Measurements from ENCODE around the gene SLC28A3. TPM values are rescaled to one million over a fixed set of nuclear protein-coding genes. Genes with fewer than 3 reads are reported as not detected.

The SLC28A3 gene
- total and polyA plus RNA-seq, 2 of the 8 experiments (the other 6 are each of a cell fraction or from before 2014, with no cell fraction given): 0.02 TPM; not detected in 1

GRCh38 chr9:84343111-84343521 lies 2.6 kb upstream of the SLC28A3 start:
- 97% methylated on average over 6 of the region's 6 CpGs; no CpG with 5 or more reads in 1 of the 2 experiments for WGBS, 2 experiments (ENCODE audit: extremely low coverage in 1 of 2, insufficient coverage in 1 of 2, insufficient read length in 1 of 2, insufficient replicate concordance in 2 of 2, low coverage in 1 of 2, low lambda C conversion rate in 2 of 2, missing lambda C conversion rate in 1 of 2)
- no peak overlapping the region for H3K27ac ChIP-seq (ENCODE audit: low read depth, low read length)
- CTCF ChIA-PET (ENCODE audit: partially characterized antibody): interaction anchor here (0.7 kb wide), 1 partner anchor 28 kb away, joined by 4 read pairs; no protein-coding TSS in a partner anchor

More at GRCh38 chr9:84343111-84343521, 2.6 kb upstream of the SLC28A3 start:
- Histone ChIP-seq H2AFZ (ENCODE audit: low read length) (no peak overlapping the region), H3K56ac (replicated peaks; ENCODE audit: insufficient read length, low read depth, low read length) (no peak overlapping the region), H3K79me2 (ENCODE audit: control insufficient read depth in 1 of 2, insufficient read depth in 2 of 2, low read length in 2 of 2) (no peaks in the 10 kb centered on the region), H3K79me1 (ENCODE audit: low read depth, low read length) (no peaks in the 10 kb centered on the region), H4K5ac (ENCODE audit: insufficient read length, low read depth, low read length) (no peak overlapping the region), H4K8ac (ENCODE audit: extremely low read depth, insufficient read depth, low read length) (no peak overlapping the region), H2BK20ac (ENCODE audit: low read length) (no peak overlapping the region), H3K14ac (ENCODE audit: insufficient read length) (no peak overlapping the region), H2BK12ac (ENCODE audit: low read depth, low read length) (no peak overlapping the region), H2BK120ac (replicated peaks; ENCODE audit: low read depth, low read length) (no peak overlapping the region), H3K27me3 (replicated peaks in 1 of 4; ENCODE audit: control insufficient read depth in 3 of 4, extremely low read depth in 1 of 4, insufficient read depth in 3 of 4, low read length in 3 of 4) (no peaks in the 10 kb centered on the region), H3K4ac (replicated peaks; ENCODE audit: insufficient read length, low read depth, low read length) (no peak overlapping the region), H3K18ac (ENCODE audit: extremely low read depth, low read length) (no peak overlapping the region), H2BK5ac (ENCODE audit: low read depth, low read length) (no peak overlapping the region), H3K9me3 (ENCODE audit: insufficient read depth in 2 of 2, low read depth in 1 of 2, low read length in 1 of 2) (no peaks in the 10 kb centered on the region), H2BK15ac (ENCODE audit: low read length) (no peak overlapping the region), H4K91ac (replicated peaks; ENCODE audit: insufficient read length, low read length) (no peak overlapping the region), H3K9ac (replicated peaks in 1 of 4; ENCODE audit: extremely low read depth in 1 of 4, low read depth in 3 of 4, low read length in 3 of 4) (no peak overlapping the region), H3K4me1 (replicated peaks in 1 of 4; ENCODE audit: control insufficient read depth in 3 of 4, insufficient read depth in 4 of 4, low read length in 3 of 4) (peaks cover 0 to 3% (median 0%) of the 10 kb centered on the region in 4 experiments; a peak in 3 of 7 replicates), H3K4me3 (ENCODE audit: extremely low read depth in 1 of 4, insufficient read depth in 2 of 4, low read depth in 3 of 4, low read length in 4 of 4) (no peak overlapping the region), H3K36me3 (ENCODE audit: control insufficient read depth in 2 of 4, insufficient read depth in 4 of 4, low read length in 3 of 4) (no peaks in the 10 kb centered on the region), H3K4me2 (ENCODE audit: insufficient read depth in 1 of 2, low read depth in 2 of 2, low read length in 2 of 2) (no peak overlapping the region), H2AK5ac (ENCODE audit: low read depth, low read length) (no peak overlapping the region), H3K23ac (ENCODE audit: insufficient read length) (no peak overlapping the region), H4K20me1 (replicated peaks in 1 of 2; ENCODE audit: control insufficient read depth in 1 of 2, insufficient read depth in 2 of 2, low read length in 2 of 2) (no peaks in the 10 kb centered on the region), H3K23me2 (ENCODE audit: low read depth, low read length) (no peaks in the 10 kb centered on the region)
- FAIRE-seq (no peak), DNase-seq (ENCODE audit: low read depth in 1 of 2, low spot score in 2 of 2) (no peak)
- POLR2A ChIA-PET (ENCODE audit: partially characterized antibody): interaction anchor here (0.7 kb wide), 1 partner anchor 363 kb away, joined by 3 read pairs; the partner anchor contains the start of gene RMI1
- no peak for TF ChIP-seq CHD1 (IDR thresholded peaks at IDR 0.05; ENCODE audit: low read depth, low read length)
